SK-N-SH treated with all-trans-retinoic acid at 6 μM for 48 hours (cell line): ENCODE data around the gene CCDC197.

ENCODE experiments used
- ATAC-seq: fragments of 200-7000 bp; cut with Tn5 transposase; 3 replicates; pipeline ENCODE4 v1.9.1; 2020; ENCODE audit warnings: mild to moderate bottlenecking, moderate library complexity
- ARNTL ChIP-seq: fragments of 450-650 bp; formaldehyde crosslinking; IDR thresholded peaks from 2 replicates; pipeline ENCODE4 v1.5.0; 2020; ENCODE audit warnings: low read depth, mild to moderate bottlenecking, moderate library complexity, borderline replicate concordance
- BACH2 ChIP-seq: fragments of 250-450 bp; sonication (Bioruptor Pico); IDR thresholded peaks from 2 replicates; pipeline ENCODE4 v1.9.0; 2021; ENCODE audit warnings: mild to moderate bottlenecking, borderline replicate concordance
- CSDC2 ChIP-seq: fragments of 250-450 bp; sonication (Bioruptor Pico); IDR thresholded peaks from 2 replicates; pipeline ENCODE4 v1.5.0; 2020; ENCODE audit warnings: mild to moderate bottlenecking, moderate library complexity
- ESRRG ChIP-seq: fragments of 250-450 bp; sonication (Bioruptor Pico); IDR thresholded peaks from 2 replicates; pipeline ENCODE4 v1.6.1; 2021; ENCODE audit warnings: mild to moderate bottlenecking
- GLIS3 ChIP-seq: fragments of 250-450 bp; sonication (Bioruptor Pico); IDR thresholded peaks from 2 replicates; pipeline ENCODE4 v1.5.0; 2020; ENCODE audit warnings: mild to moderate bottlenecking, moderate library complexity
- ISL1 ChIP-seq: fragments of 250-450 bp; sonication (Bioruptor Pico); IDR thresholded peaks from 2 replicates; pipeline ENCODE4 v2.1.2; 2022; ENCODE audit warnings: mild to moderate bottlenecking, moderate library complexity
- OSR1 ChIP-seq: fragments of 250-450 bp; sonication (Bioruptor Pico); IDR thresholded peaks from 2 replicates; pipeline ENCODE4 v1.8.0; 2022; ENCODE audit warnings: moderate library complexity, mild to moderate bottlenecking, inconsistent platforms
- PPARA ChIP-seq: fragments of 250-450 bp; sonication (Bioruptor Pico); IDR thresholded peaks from 2 replicates; pipeline ENCODE4 v1.5.0; 2020; ENCODE audit warnings: mild to moderate bottlenecking, borderline replicate concordance
- RARB ChIP-seq: fragments of 250-450 bp; sonication (Bioruptor Pico); IDR thresholded peaks from 2 replicates; pipeline ENCODE4 v1.8.0; 2021; ENCODE audit warnings: mild to moderate bottlenecking, moderate library complexity
- SNAI2 ChIP-seq: fragments of 250-450 bp; sonication (Bioruptor Pico); IDR thresholded peaks from 2 replicates; pipeline ENCODE4 v1.5.0; 2020; ENCODE audit warnings: mild to moderate bottlenecking, moderate library complexity
- TCF4 ChIP-seq: fragments of 250-450 bp; sonication (Bioruptor Pico); IDR thresholded peaks from 2 replicates; pipeline ENCODE4 v1.8.0; 2021; ENCODE audit warnings: mild to moderate bottlenecking, moderate library complexity, borderline replicate concordance
- TOX ChIP-seq: fragments of 250-450 bp; sonication (Bioruptor Pico); IDR thresholded peaks from 2 replicates; pipeline ENCODE4 v1.8.0; 2021; ENCODE audit warnings: mild to moderate bottlenecking, moderate library complexity, borderline replicate concordance
- ZC3H10 ChIP-seq: fragments of 250-450 bp; sonication (Bioruptor Pico); IDR thresholded peaks from 2 replicates; pipeline ENCODE4 v1.5.1; 2021; ENCODE audit warnings: mild to moderate bottlenecking, moderate library complexity
- ZFP3 ChIP-seq: fragments of 250-450 bp; sonication (Bioruptor Pico); IDR thresholded peaks from 2 replicates; pipeline ENCODE4 v1.5.0; 2020; ENCODE audit warnings: mild to moderate bottlenecking, moderate library complexity
- ZFP30 ChIP-seq: fragments of 450-650 bp; formaldehyde crosslinking; IDR thresholded peaks from 2 replicates; pipeline ENCODE4 v1.5.0; 2022; ENCODE audit warnings: mild to moderate bottlenecking, moderate library complexity
- ZNF565 ChIP-seq: fragments of 450-650 bp; formaldehyde crosslinking; conservative IDR thresholded peaks from 2 replicates; pipeline ENCODE4 v1.5.0; 2020; ENCODE audit warnings: low read depth, mild to moderate bottlenecking, moderate library complexity
- ZNF8 ChIP-seq: fragments of 450-650 bp; formaldehyde crosslinking; IDR thresholded peaks from 2 replicates; pipeline ENCODE4 v1.5.0; 2020; ENCODE audit warnings: mild to moderate bottlenecking, moderate library complexity
- TF ChIP-seq, protein P1 (sequence below): fragments of 250-450 bp; sonication (Bioruptor Pico); IDR thresholded peaks from 2 replicates; pipeline ENCODE4 v1.8.0; 2021; ENCODE audit warnings: low read depth, mild to moderate bottlenecking, moderate library complexity, borderline replicate concordance
- TF ChIP-seq, protein P2 (sequence below): fragments of 250-450 bp; sonication (Bioruptor Pico); IDR thresholded peaks from 2 replicates; pipeline ENCODE4 v1.5.1; 2021; ENCODE audit warnings: mild to moderate bottlenecking, moderate library complexity
- TF ChIP-seq, protein P3 (sequence below): fragments of 250-450 bp; sonication (Bioruptor Pico); IDR thresholded peaks from 2 replicates; pipeline ENCODE4 v1.5.1; 2020; ENCODE audit warnings: low read depth, mild to moderate bottlenecking, moderate library complexity
- TF ChIP-seq, protein P4 (sequence below): fragments of 250-450 bp; sonication (Bioruptor Pico); IDR thresholded peaks from 2 replicates; pipeline ENCODE4 v1.5.0; 2020; ENCODE audit warnings: mild to moderate bottlenecking, moderate library complexity
- TF ChIP-seq, protein P5 (sequence below): fragments of 250-450 bp; sonication (Bioruptor Pico); IDR thresholded peaks from 2 replicates; pipeline ENCODE4 v1.8.0; 2020; ENCODE audit warnings: mild to moderate bottlenecking, moderate library complexity, borderline replicate concordance

The CCDC197 gene

DNA sequence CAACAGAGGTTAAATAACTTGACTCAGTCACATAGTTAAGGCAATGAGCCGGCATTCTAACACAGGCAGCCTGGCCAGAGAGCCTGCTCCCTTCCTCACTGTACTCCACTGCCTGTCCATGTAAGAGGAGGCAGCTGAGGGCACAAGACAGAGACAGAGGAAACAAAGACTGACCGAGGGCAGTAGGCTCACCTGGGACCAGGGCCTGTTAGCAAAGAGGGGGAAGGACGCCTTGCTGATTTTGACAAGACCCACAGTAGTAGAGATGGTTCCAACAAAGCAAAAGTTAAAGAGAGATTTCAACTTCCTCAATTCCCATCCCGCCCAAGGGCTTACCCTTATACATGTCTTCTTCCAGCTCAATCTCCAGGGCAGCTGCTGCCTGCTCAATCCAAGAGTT is 55.6 kb downstream of the CCDC197 start:
- TF ChIP-seq CSDC2 (CRISPR knock-in tag) (no peak), TCF4 (CRISPR knock-in tag) (no peak), RARB (CRISPR knock-in tag) (no peak), ZC3H10 (CRISPR knock-in tag) (no peak), ZNF8 (CRISPR knock-in tag) (no peak), ESRRG (no peak), ZFP3 (CRISPR knock-in tag) (no peak), ZNF565 (CRISPR knock-in tag) (no peak), GLIS3 (CRISPR knock-in tag) (no peak), SNAI2 (CRISPR knock-in tag) (no peak), TOX (CRISPR knock-in tag) (no peak)
- TF ChIP-seq, protein P1, sequence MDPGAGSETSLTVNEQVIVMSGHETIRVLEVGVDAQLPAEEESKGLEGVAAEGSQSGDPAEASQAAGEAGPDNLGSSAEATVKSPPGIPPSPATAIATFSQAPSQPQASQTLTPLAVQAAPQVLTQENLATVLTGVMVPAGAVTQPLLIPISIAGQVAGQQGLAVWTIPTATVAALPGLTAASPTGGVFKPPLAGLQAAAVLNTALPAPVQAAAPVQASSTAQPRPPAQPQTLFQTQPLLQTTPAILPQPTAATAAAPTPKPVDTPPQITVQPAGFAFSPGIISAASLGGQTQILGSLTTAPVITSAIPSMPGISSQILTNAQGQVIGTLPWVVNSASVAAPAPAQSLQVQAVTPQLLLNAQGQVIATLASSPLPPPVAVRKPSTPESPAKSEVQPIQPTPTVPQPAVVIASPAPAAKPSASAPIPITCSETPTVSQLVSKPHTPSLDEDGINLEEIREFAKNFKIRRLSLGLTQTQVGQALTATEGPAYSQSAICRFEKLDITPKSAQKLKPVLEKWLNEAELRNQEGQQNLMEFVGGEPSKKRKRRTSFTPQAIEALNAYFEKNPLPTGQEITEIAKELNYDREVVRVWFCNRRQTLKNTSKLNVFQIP (CRISPR knock-in tag): no peak
- TF ChIP-seq, protein P2, sequence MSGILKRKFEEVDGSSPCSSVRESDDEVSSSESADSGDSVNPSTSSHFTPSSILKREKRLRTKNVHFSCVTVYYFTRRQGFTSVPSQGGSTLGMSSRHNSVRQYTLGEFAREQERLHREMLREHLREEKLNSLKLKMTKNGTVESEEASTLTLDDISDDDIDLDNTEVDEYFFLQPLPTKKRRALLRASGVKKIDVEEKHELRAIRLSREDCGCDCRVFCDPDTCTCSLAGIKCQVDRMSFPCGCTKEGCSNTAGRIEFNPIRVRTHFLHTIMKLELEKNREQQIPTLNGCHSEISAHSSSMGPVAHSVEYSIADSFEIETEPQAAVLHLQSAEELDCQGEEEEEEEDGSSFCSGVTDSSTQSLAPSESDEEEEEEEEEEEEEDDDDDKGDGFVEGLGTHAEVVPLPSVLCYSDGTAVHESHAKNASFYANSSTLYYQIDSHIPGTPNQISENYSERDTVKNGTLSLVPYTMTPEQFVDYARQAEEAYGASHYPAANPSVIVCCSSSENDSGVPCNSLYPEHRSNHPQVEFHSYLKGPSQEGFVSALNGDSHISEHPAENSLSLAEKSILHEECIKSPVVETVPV (CRISPR knock-in tag): no peak

DNA sequence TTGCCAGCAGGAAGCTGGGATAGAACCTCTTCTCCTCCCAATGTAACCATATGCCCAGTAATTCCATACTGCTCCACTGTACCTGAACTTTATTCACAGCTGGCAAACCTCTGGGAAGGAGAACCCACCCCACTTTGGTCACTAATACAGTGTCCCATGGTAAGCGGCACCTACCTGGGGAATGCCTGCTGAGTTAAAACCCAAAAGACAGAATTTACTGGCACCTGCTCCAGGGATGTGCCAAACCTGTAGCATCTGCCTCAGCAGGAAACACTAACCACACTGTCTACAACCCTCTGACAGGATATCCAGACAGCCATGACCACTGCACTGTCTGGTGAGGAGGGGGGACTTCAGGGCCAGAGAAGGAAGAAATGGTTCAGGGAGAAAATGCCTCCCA is 57.3 kb downstream of the CCDC197 start:
- no peak for ATAC-seq
- TF ChIP-seq PPARA (no peak), BACH2 (CRISPR knock-in tag) (no peak), TCF4 (CRISPR knock-in tag) (no peak), CSDC2 (CRISPR knock-in tag) (no peak), ZNF565 (CRISPR knock-in tag) (no peak), OSR1 (CRISPR knock-in tag) (no peak), ARNTL (CRISPR knock-in tag) (no peak), ZFP3 (CRISPR knock-in tag) (no peak), SNAI2 (CRISPR knock-in tag) (no peak)
- TF ChIP-seq, protein P3, sequence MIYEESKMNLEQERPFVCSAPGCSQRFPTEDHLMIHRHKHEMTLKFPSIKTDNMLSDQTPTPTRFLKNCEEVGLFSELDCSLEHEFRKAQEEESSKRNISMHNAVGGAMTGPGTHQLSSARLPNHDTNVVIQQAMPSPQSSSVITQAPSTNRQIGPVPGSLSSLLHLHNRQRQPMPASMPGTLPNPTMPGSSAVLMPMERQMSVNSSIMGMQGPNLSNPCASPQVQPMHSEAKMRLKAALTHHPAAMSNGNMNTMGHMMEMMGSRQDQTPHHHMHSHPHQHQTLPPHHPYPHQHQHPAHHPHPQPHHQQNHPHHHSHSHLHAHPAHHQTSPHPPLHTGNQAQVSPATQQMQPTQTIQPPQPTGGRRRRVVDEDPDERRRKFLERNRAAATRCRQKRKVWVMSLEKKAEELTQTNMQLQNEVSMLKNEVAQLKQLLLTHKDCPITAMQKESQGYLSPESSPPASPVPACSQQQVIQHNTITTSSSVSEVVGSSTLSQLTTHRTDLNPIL: no peak
- TF ChIP-seq, protein P4, sequence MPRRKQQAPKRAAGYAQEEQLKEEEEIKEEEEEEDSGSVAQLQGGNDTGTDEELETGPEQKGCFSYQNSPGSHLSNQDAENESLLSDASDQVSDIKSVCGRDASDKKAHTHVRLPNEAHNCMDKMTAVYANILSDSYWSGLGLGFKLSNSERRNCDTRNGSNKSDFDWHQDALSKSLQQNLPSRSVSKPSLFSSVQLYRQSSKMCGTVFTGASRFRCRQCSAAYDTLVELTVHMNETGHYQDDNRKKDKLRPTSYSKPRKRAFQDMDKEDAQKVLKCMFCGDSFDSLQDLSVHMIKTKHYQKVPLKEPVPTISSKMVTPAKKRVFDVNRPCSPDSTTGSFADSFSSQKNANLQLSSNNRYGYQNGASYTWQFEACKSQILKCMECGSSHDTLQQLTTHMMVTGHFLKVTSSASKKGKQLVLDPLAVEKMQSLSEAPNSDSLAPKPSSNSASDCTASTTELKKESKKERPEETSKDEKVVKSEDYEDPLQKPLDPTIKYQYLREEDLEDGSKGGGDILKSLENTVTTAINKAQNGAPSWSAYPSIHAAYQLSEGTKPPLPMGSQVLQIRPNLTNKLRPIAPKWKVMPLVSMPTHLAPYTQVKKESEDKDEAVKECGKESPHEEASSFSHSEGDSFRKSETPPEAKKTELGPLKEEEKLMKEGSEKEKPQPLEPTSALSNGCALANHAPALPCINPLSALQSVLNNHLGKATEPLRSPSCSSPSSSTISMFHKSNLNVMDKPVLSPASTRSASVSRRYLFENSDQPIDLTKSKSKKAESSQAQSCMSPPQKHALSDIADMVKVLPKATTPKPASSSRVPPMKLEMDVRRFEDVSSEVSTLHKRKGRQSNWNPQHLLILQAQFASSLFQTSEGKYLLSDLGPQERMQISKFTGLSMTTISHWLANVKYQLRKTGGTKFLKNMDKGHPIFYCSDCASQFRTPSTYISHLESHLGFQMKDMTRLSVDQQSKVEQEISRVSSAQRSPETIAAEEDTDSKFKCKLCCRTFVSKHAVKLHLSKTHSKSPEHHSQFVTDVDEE: no peak

More for the DNA sequence above, 55.6 kb downstream of the CCDC197 start:
- no peak for ATAC-seq

DNA sequence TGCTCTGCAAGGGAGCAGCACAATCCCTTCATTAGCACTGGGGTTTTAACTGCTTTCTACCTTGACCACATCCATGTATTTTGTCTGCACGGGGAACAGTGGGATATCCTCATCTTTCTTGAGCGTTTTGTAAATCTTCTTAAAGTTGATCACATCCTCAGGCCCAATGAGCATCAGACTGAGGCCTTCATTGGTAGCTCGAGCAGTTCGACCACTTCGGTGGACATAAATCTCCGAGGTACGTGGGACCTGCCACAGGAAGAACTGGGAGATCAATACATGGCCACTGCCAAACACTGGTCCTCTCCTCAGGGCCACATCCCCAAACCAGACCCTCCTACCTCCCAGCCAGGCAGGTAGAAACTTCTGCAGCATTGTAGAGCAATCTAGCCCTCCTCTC is 57.8 kb downstream of the CCDC197 start:
- ATAC-seq: no peak
- TF ChIP-seq, protein P4: no peak
- no peak for TF ChIP-seq TOX (CRISPR knock-in tag)
- TF ChIP-seq, protein P2 (CRISPR knock-in tag): no peak
- TF ChIP-seq, protein P5, sequence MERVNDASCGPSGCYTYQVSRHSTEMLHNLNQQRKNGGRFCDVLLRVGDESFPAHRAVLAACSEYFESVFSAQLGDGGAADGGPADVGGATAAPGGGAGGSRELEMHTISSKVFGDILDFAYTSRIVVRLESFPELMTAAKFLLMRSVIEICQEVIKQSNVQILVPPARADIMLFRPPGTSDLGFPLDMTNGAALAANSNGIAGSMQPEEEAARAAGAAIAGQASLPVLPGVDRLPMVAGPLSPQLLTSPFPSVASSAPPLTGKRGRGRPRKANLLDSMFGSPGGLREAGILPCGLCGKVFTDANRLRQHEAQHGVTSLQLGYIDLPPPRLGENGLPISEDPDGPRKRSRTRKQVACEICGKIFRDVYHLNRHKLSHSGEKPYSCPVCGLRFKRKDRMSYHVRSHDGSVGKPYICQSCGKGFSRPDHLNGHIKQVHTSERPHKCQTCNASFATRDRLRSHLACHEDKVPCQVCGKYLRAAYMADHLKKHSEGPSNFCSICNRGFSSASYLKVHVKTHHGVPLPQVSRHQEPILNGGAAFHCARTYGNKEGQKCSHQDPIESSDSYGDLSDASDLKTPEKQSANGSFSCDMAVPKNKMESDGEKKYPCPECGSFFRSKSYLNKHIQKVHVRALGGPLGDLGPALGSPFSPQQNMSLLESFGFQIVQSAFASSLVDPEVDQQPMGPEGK: no peak
- no peak for TF ChIP-seq ZFP30 (CRISPR knock-in tag)
- TF ChIP-seq ESRRG: no peak
- TF ChIP-seq ZNF565 (CRISPR knock-in tag): no peak
- TF ChIP-seq CSDC2 (CRISPR knock-in tag): no peak
- TF ChIP-seq ARNTL (CRISPR knock-in tag): no peak
- TF ChIP-seq TCF4 (CRISPR knock-in tag): no peak
- TF ChIP-seq, protein P3: no peak
- no peak for TF ChIP-seq PPARA
- no peak for TF ChIP-seq ISL1 (CRISPR knock-in tag)
- no peak for TF ChIP-seq ZNF8 (CRISPR knock-in tag)
